Measurements from ENCODE around the gene ZBTB46. TPM values are rescaled to one million over a fixed set of nuclear protein-coding genes. Genes with fewer than 3 reads are reported as not detected.

The ZBTB46 gene
- total RNA-seq, 1 experiment from 2014 or later, result 1.1 TPM

DNA sequence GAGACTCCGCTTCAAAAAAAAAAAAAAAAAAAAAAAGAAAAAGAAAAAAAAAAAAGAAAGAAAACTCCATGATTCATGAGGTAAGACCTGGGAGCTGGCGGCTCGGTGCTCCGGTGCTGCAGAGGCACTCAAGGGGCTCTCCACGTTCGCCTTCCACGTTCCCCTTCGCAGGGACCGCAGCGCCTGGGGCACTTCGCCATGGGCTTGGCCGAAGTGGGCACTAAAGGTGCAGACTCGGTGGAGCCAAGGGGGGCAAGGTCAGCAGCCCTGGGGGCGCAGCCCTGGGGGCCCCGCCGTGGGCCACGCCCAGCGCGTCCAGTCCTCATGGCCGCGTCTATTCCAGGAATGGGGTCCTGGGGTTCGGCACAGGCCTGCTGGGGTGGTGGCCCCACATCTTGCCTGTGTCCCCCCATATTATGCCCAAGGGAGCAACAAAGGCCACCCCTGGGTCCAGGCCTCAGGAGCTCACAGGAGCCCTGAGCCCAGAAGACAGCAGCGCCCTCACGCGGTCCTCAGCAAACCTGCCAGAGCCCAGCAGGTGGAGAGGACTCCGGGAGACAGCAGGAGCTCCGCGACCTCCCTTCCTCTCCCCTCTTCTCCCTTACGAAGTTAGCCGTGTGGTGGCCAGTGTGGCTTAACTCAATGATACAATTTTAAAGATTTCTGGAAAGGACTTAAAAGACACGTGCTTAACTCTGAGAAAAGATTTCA lies 21.9 kb downstream of the ZBTB46 start:
- no peaks in the 10 kb centered on the region for H3K4me1 ChIP-seq (ENCODE audit: insufficient read depth, low read length, poor library complexity, severe bottlenecking)
- intact Hi-C loops (cut with micrococcal nuclease; ENCODE audit: unreplicated experiment), result no loop called here
- no peaks in the 10 kb centered on the region for H3K36me3 ChIP-seq (ENCODE audit: insufficient read depth, low read length, poor library complexity, severe bottlenecking)
- no TSS peak for BruUV-seq (replicated peaks)
- ChIA-PET CTCF (no interaction called here), POLR2A (ENCODE audit: low non-redundant PET) (no interaction called here)
- TF ChIP-seq, protein P1, sequence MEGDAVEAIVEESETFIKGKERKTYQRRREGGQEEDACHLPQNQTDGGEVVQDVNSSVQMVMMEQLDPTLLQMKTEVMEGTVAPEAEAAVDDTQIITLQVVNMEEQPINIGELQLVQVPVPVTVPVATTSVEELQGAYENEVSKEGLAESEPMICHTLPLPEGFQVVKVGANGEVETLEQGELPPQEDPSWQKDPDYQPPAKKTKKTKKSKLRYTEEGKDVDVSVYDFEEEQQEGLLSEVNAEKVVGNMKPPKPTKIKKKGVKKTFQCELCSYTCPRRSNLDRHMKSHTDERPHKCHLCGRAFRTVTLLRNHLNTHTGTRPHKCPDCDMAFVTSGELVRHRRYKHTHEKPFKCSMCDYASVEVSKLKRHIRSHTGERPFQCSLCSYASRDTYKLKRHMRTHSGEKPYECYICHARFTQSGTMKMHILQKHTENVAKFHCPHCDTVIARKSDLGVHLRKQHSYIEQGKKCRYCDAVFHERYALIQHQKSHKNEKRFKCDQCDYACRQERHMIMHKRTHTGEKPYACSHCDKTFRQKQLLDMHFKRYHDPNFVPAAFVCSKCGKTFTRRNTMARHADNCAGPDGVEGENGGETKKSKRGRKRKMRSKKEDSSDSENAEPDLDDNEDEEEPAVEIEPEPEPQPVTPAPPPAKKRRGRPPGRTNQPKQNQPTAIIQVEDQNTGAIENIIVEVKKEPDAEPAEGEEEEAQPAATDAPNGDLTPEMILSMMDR (conservative IDR thresholded peaks at IDR 0.05; ENCODE audit: low read depth, low read length), result no peak
- TF ChIP-seq EZH2 (IDR thresholded peaks at IDR 0.05; ENCODE audit: borderline replicate concordance, low read depth, low read length, poor library complexity, severe bottlenecking), result no peak
- H3K9me3 ChIP-seq (ENCODE audit: low read depth, low read length, poor library complexity, severe bottlenecking), result no peaks in the 10 kb centered on the region
- no peak overlapping the region for H3K27ac ChIP-seq (ENCODE audit: low read depth, low read length, poor library complexity, severe bottlenecking)
- no peaks in the 10 kb centered on the region for H3K27me3 ChIP-seq (replicated peaks; ENCODE audit: insufficient read depth, low read depth, low read length, poor library complexity)
- no peak overlapping the region for H3K4me3 ChIP-seq (ENCODE audit: low read depth, low read length, poor library complexity, severe bottlenecking)
- DNase-seq (ENCODE audit: low spot score), result no peak

DNA sequence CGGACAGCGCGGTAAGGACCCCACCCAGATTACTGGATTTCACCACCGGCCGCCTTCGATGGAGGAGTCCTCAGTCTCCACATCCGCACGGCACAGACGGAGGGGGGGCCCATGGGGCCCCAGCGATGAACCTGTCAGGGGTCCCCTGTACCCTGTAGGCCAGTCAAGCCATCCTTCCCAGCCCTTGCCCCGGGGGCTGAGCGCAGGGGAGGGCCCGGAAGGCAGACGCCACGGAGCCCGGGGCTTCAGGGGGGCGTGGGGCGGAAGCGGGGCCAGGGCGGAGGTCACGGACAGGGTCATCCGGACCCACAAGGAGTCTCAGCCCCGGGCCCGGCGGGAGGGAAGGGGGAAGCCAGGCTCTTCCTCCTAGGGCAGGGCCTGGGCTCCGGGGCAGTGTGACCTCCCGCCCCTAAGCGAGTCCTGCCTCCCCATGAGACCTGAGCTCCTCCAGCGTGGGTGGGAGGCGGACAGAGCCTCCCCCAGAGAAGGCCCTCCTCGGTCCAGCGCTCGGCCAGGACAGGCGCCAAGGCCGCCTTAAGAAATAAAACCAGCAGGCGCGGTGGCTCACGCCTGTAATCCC lies 22.8 kb downstream of the ZBTB46 start:
- H3K27me3 ChIP-seq (replicated peaks; ENCODE audit: insufficient read depth, low read depth, low read length, poor library complexity), result no peaks in the 10 kb centered on the region
- CTCF ChIA-PET, result no interaction called here
- no peak for DNase-seq (ENCODE audit: low spot score)
- H3K27ac ChIP-seq (ENCODE audit: low read depth, low read length, poor library complexity, severe bottlenecking), result no peak overlapping the region
- H3K4me1 ChIP-seq (ENCODE audit: insufficient read depth, low read length, poor library complexity, severe bottlenecking), result no peaks in the 10 kb centered on the region
- H3K9me3 ChIP-seq (ENCODE audit: low read depth, low read length, poor library complexity, severe bottlenecking), result no peaks in the 10 kb centered on the region
- H3K36me3 ChIP-seq (ENCODE audit: insufficient read depth, low read length, poor library complexity, severe bottlenecking), result no peaks in the 10 kb centered on the region
- no peak overlapping the region for H3K4me3 ChIP-seq (ENCODE audit: low read depth, low read length, poor library complexity, severe bottlenecking)
- TF ChIP-seq EZH2 (IDR thresholded peaks at IDR 0.05; ENCODE audit: borderline replicate concordance, low read depth, low read length, poor library complexity, severe bottlenecking), result no peak
- TF ChIP-seq, protein P1 (conservative IDR thresholded peaks at IDR 0.05; ENCODE audit: low read depth, low read length), result no peak
- no TSS peak for BruUV-seq (replicated peaks)
- intact Hi-C loops (cut with micrococcal nuclease; ENCODE audit: unreplicated experiment), result no loop called here
- POLR2A ChIA-PET (ENCODE audit: low non-redundant PET), result no interaction called here

DNA sequence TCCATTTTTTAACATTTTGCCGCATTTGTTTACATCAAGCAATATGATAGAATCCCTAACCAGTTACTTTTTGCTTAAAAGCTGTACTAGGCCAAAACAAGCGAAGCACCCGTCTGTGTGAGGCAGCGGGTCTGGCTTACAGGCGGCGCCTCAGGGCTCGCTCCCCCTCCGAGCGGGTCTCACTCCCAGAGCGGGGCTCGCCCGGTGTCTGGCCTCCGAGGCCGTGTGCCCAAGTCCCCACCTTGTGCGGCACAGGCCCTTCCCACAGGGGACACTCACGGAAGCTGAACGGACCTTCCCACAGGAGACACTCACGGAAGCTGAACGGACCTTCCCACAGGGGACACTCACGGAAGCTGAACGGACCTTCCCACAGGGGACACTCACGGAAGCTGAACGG lies 23.4 kb downstream of the ZBTB46 start:
- ChIA-PET POLR2A (ENCODE audit: low non-redundant PET) (no interaction called here), CTCF (no interaction called here)
- no TSS peak for BruUV-seq (replicated peaks)
- Histone ChIP-seq H3K4me3 (ENCODE audit: low read depth, low read length, poor library complexity, severe bottlenecking) (no peak overlapping the region), H3K4me1 (ENCODE audit: insufficient read depth, low read length, poor library complexity, severe bottlenecking) (no peaks in the 10 kb centered on the region), H3K27ac (ENCODE audit: low read depth, low read length, poor library complexity, severe bottlenecking) (no peak overlapping the region), H3K36me3 (ENCODE audit: insufficient read depth, low read length, poor library complexity, severe bottlenecking) (no peaks in the 10 kb centered on the region), H3K9me3 (ENCODE audit: low read depth, low read length, poor library complexity, severe bottlenecking) (no peaks in the 10 kb centered on the region), H3K27me3 (replicated peaks; ENCODE audit: insufficient read depth, low read depth, low read length, poor library complexity) (no peaks in the 10 kb centered on the region)
- TF ChIP-seq, protein P1 (conservative IDR thresholded peaks at IDR 0.05; ENCODE audit: low read depth, low read length), result no peak
- TF ChIP-seq EZH2 (IDR thresholded peaks at IDR 0.05; ENCODE audit: borderline replicate concordance, low read depth, low read length, poor library complexity, severe bottlenecking), result no peak
- intact Hi-C loops (cut with micrococcal nuclease; ENCODE audit: unreplicated experiment), result no loop called here
- DNase-seq (ENCODE audit: low spot score), result no peak

Measured in A673 (cell line).